ENCODE results near the gene NYAP1.
"Not testable (repeated sequence)": the region's sequence is repeated elsewhere in the genome, so short reads cannot be mapped to it uniquely, and the experiment has no call there.

Gene NYAP1

DNA sequence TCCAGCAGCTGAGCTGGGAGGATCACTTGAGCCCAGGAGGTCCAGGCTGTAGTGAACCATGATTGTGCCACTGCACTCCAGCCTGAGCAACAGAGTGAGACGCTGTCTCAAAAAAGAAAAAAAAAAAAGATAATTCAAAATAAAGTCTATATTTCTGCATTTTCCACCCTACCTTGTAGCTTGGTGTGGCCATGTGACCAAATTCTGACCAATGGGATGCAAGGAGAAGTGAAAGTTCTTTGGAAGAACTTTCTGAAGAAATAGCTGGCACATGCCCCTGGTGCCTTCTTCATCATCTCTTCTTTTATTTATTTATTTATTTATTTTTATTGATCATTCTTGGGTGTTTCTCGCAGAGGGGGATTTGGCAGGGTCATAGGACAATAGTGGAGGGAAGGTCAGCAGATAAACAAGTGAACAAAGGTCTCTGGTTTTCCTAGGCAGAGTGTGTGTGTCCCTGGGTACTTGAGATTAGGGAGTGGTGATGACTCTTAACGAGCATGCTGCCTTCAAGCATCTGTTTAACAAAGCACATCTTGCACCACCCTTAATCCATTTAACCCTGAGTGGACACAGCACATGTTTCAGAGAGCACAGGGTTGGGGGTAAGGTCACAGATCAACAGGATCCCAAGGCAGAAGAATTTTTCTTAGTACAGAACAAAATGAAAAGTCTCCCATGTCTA, 38.3 kb downstream of the NYAP1 start:
- H3K27ac ChIP-seq (ENCODE audit: low read length); H3K4me3 ChIP-seq (ENCODE audit: low read length); H3K9ac ChIP-seq (ENCODE audit: low read depth, low read length); H3K9me3 ChIP-seq (ENCODE audit: insufficient read depth, low read depth, low read length); H3K4me1 ChIP-seq (ENCODE audit: insufficient read depth, low read length); H3K27me3 ChIP-seq (ENCODE audit: insufficient read depth, low read length); H3K36me3 ChIP-seq (ENCODE audit: insufficient read depth, low read depth, low read length): not testable (repeated sequence)

DNA sequence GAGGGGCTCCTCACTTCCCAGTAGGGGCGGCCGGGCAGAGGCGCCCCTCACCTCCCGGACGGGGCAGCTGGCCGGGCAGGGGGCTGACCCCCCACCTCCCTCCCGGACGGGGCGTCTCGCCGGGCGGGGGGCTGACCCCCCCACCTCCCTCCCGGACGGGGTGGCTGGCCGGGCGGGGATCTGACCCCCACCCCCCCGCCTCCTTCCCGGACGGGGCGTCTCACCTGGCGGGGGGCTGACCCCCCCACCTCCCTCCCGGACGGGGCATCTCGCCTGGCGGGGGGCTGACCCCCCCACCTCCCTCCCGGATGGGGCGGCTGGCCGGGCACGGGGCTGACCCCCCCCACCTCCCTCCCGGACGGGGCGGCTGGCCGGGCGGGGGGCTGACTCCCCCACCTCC, 39.5 kb downstream of the NYAP1 start:
- H3K9ac ChIP-seq (ENCODE audit: low read depth, low read length); H3K4me3 ChIP-seq (ENCODE audit: low read length); H3K27me3 ChIP-seq (ENCODE audit: insufficient read depth, low read length); H3K4me1 ChIP-seq (ENCODE audit: insufficient read depth, low read length); H3K36me3 ChIP-seq (ENCODE audit: insufficient read depth, low read depth, low read length); H3K27ac ChIP-seq (ENCODE audit: low read length); H3K9me3 ChIP-seq (ENCODE audit: insufficient read depth, low read depth, low read length): not testable (repeated sequence)

- H3K9ac ChIP-seq (ENCODE audit: low read depth, low read length); H3K9me3 ChIP-seq (ENCODE audit: insufficient read depth, low read depth, low read length); H3K36me3 ChIP-seq (ENCODE audit: insufficient read depth, low read depth, low read length); H3K4me1 ChIP-seq (ENCODE audit: insufficient read depth, low read length); H3K4me3 ChIP-seq (ENCODE audit: low read length); H3K27ac ChIP-seq (ENCODE audit: low read length); H3K27me3 ChIP-seq (ENCODE audit: insufficient read depth, low read length): not testable (repeated sequence)
Observed at GRCh38 chr7:100528108-100528866, 44.6 kb downstream of the NYAP1 start.

DNA sequence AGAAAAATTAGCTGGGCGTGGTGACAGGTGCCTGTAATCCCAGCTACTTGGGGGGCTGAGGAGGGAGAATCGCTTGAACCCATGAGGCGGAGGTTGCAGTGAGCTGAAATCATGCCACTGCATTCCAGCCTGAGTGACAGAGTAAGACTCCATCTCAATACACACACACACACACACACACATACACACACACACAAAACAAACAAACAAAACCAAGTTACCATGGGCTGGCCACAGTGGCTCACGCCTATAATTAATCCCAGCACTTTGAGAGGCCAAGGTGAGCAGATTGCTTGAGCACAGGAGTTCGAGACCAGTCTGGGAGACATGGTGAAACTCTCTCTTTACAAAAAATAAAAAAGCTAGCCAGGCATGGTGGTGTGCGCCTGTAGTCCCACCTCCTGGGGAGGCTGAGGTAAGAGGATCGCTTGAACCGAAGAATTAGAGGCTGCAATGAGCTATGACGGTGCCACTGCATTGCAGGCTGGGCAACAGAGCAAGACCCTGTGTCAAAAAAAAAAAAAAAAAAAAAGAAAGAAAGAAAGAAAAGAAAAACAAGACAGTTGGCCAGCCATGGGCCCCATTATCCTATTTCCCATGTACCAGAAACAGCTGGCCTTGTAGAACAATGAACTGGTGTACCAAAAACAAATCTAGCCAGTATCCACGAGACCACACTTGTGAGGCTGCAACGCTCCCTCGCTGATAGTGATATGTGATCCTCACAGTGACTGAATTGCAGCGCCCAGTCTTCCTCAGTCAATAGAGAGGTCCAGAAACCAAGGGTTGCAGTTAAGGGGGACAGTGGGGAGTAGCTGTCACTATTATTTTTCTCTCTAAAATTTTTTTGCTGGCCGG, 48.7 kb downstream of the NYAP1 start:
- no peak overlapping the region for H3K27ac ChIP-seq (ENCODE audit: low read length)
- no peaks in the 10 kb centered on the region for H3K9me3 ChIP-seq (ENCODE audit: insufficient read depth, low read depth, low read length)
- no peaks in the 10 kb centered on the region for H3K36me3 ChIP-seq (ENCODE audit: insufficient read depth, low read depth, low read length)
- H3K4me1 ChIP-seq (ENCODE audit: insufficient read depth, low read length) = no peaks in the 10 kb centered on the region
- no peaks in the 10 kb centered on the region for H3K27me3 ChIP-seq (ENCODE audit: insufficient read depth, low read length)
- no peak overlapping the region for H3K9ac ChIP-seq (ENCODE audit: low read depth, low read length)
- H3K4me3 ChIP-seq (ENCODE audit: low read length) = no peak overlapping the region

DNA sequence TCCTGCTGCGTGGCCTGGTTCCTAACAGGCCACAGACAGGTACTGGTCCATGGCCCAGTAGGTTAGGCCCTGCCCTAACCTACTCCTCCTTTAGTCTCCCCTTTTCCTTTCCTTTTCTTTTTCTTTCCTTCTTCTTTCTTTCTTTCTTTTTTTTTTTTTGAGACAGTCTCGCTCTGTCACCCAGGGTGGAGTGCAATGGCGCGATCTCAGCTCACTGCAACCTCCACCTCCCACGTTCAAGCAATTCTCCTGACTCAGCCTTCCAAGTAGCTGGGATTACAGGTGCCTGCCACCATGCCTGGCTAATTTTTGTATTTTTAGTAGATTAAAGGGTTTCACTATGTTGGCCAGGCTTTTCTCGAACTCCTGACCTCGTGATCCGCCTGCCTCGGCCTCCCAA, 52.3 kb downstream of the NYAP1 start:
- H3K27ac ChIP-seq (ENCODE audit: low read length); H3K9ac ChIP-seq (ENCODE audit: low read depth, low read length); H3K4me3 ChIP-seq (ENCODE audit: low read length); H3K36me3 ChIP-seq (ENCODE audit: insufficient read depth, low read depth, low read length); H3K4me1 ChIP-seq (ENCODE audit: insufficient read depth, low read length); H3K9me3 ChIP-seq (ENCODE audit: insufficient read depth, low read depth, low read length): not testable (repeated sequence)
- H3K27me3 ChIP-seq (ENCODE audit: insufficient read depth, low read length) = peaks cover 14% of the 10 kb centered on the region

- peaks cover 19% of the 10 kb centered on the region for H3K27me3 ChIP-seq (ENCODE audit: insufficient read depth, low read length)
- not testable (repeated sequence) for H3K4me3 ChIP-seq (ENCODE audit: low read length); H3K9me3 ChIP-seq (ENCODE audit: insufficient read depth, low read depth, low read length); H3K9ac ChIP-seq (ENCODE audit: low read depth, low read length); H3K27ac ChIP-seq (ENCODE audit: low read length); H3K36me3 ChIP-seq (ENCODE audit: insufficient read depth, low read depth, low read length)
- H3K4me1 ChIP-seq (ENCODE audit: insufficient read depth, low read length) = peaks cover 14% of the 10 kb centered on the region
Observed at GRCh38 chr7:100536695-100537094, 53.0 kb downstream of the NYAP1 start.

DNA sequence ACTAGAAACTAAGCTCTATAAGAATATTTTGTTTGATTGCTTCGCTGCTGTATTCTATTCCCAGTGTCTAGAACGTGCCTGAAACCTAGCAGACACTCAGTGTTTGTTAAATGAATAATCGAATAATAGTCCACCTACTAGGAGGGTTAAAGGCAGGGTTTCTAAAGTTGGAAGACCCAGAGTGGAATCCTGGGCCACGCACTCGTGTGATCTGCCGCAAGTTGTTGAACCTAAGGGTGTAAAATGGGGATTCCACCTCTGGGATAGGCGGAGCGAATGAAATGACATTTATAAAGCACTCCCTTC, 54.6 kb downstream of the NYAP1 start:
- H3K4me1 ChIP-seq (ENCODE audit: insufficient read depth, low read length) = peaks cover 22% of the 10 kb centered on the region
- H3K27me3 ChIP-seq (ENCODE audit: insufficient read depth, low read length) = peaks cover 19% of the 10 kb centered on the region
- H3K9me3 ChIP-seq (ENCODE audit: insufficient read depth, low read depth, low read length) = no peaks in the 10 kb centered on the region
- H3K36me3 ChIP-seq (ENCODE audit: insufficient read depth, low read depth, low read length) = no peaks in the 10 kb centered on the region
- no peak overlapping the region for H3K27ac ChIP-seq (ENCODE audit: low read length)
- no peak overlapping the region; the same call in 1 of the 2 replicates for H3K9ac ChIP-seq (ENCODE audit: low read depth, low read length)
- peak overlapping the region; percentile 68 for H3K4me3 ChIP-seq (ENCODE audit: low read length)

DNA sequence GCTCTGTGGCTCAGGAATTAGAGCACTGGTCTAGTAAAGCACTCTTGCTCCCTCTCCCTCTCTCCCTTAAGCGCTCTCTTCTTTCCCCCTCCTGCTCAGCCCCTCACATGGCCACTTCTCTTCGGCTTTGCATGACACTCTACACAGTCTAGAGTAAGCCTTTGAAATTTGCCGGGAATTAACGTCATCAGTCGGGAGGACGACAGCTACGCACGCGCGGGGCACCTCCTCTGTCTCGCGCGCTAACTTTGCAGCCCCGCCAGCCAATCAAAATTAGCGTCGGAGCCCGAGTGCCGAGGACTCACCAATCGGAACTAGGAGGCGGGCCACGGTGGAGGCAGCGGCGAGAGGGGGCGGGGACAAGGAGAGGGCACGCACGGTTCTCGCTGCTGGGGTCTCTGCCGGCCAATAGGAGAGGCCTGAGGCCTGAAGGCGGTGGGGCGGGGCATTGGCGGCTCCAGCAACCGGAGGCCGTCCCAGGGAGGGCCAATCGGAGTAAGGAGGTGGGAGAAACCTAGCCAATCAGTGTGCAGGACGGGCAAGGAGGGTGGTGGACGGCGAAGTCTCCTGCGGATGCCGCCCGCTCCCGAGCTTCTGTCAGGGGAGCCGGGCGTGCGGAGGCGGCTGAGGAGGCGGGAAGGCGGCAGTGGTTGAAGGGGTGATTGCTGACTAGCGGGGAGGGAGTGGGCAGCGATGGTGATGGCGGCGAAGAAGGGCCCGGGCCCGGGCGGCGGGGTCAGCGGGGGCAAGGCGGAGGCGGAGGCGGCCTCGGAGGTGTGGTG, 55.1 kb downstream of the NYAP1 start, which contains the start of gene AGFG2:
Gene AGFG2, plus strand, starts transcription at position 550 of the 782 bp plus-strand sequence. Its CDS starts 144 bp downstream, at position 694.
- Histone ChIP-seq H3K9ac (ENCODE audit: low read depth, low read length) (peak within 1 kb of the TSS; percentile 63; the same call in 1 of the 2 replicates), H3K27ac (ENCODE audit: low read length) (no peak within 1 kb of the TSS), H3K9me3 (ENCODE audit: insufficient read depth, low read depth, low read length) (no peaks in the 10 kb centered on the region)

GRCh38 chr7:100539436-100540006, 55.8 kb downstream of the NYAP1 start:
- Histone ChIP-seq H3K27me3 (ENCODE audit: insufficient read depth, low read length) (peaks cover 19% of the 10 kb centered on the region), H3K9ac (ENCODE audit: low read depth, low read length) (peak overlapping the region; percentile 63; the same call in 1 of the 2 replicates), H3K4me3 (ENCODE audit: low read length) (peak overlapping the region; percentile 80), H3K27ac (ENCODE audit: low read length) (no peak overlapping the region), H3K36me3 (ENCODE audit: insufficient read depth, low read depth, low read length) (no peaks in the 10 kb centered on the region), H3K4me1 (ENCODE audit: insufficient read depth, low read length) (peaks cover 33% of the 10 kb centered on the region), H3K9me3 (ENCODE audit: insufficient read depth, low read depth, low read length) (no peaks in the 10 kb centered on the region)

More for the DNA sequence above, 55.1 kb downstream of the NYAP1 start, which contains the start of gene AGFG2:
- H3K4me1 ChIP-seq (ENCODE audit: insufficient read depth, low read length) = peaks cover 28% of the 10 kb centered on the region
- H3K36me3 ChIP-seq (ENCODE audit: insufficient read depth, low read depth, low read length) = no peaks in the 10 kb centered on the region
- peak within 1 kb of the TSS; percentile 80 for H3K4me3 ChIP-seq (ENCODE audit: low read length)
- peaks cover 19% of the 10 kb centered on the region for H3K27me3 ChIP-seq (ENCODE audit: insufficient read depth, low read length)

GRCh38 chr7:100540073-100540723, 56.5 kb downstream of the NYAP1 start:
- peaks cover 39% of the 10 kb centered on the region for H3K4me1 ChIP-seq (ENCODE audit: insufficient read depth, low read length)
- no peaks in the 10 kb centered on the region for H3K36me3 ChIP-seq (ENCODE audit: insufficient read depth, low read depth, low read length)
- peak overlapping the region; percentile 80 for H3K4me3 ChIP-seq (ENCODE audit: low read length)
- no peak overlapping the region for H3K27ac ChIP-seq (ENCODE audit: low read length)
- H3K9me3 ChIP-seq (ENCODE audit: insufficient read depth, low read depth, low read length) = no peaks in the 10 kb centered on the region
- H3K9ac ChIP-seq (ENCODE audit: low read depth, low read length) = peak overlapping the region; percentile 63; the same call in 1 of the 2 replicates
- H3K27me3 ChIP-seq (ENCODE audit: insufficient read depth, low read length) = peaks cover 19% of the 10 kb centered on the region

All from iPS-20b (cell line).